HG02678 (cell line): ENCODE data around the gene PPFIA3.

Experiments used
- ATAC-seq: cut with Tn5 transposase; IDR thresholded peaks from one replicate; pipeline ENCODE4 v1.9.1; 2021; ENCODE audit warnings: mild to moderate bottlenecking, moderate library complexity; ENCODE audit not compliant: unreplicated experiment

Gene PPFIA3

GRCh38 chr19:49148784-49149651 is 29.7 kb downstream of the PPFIA3 start:
- ATAC-seq = no peak

GRCh38 chr19:49149652-49150105 is 30.3 kb downstream of the PPFIA3 start:
- no peak for ATAC-seq

GRCh38 chr19:49150106-49150943 is 31.0 kb downstream of the PPFIA3 start:
- ATAC-seq = no peak

- ATAC-seq = no peak
Observed at GRCh38 chr19:49150944-49151243, 31.6 kb downstream of the PPFIA3 start.

GRCh38 chr19:49151267-49152118 is 32.1 kb downstream of the PPFIA3 start:
- no peak for ATAC-seq

- ATAC-seq = no peak
Observed at GRCh38 chr19:49152119-49152550, 32.8 kb downstream of the PPFIA3 start.

GRCh38 chr19:49153167-49153809 is 33.9 kb downstream of the PPFIA3 start:
- no peak for ATAC-seq

- no peak for ATAC-seq
Observed at GRCh38 chr19:49154279-49154678, 34.9 kb downstream of the PPFIA3 start.

GRCh38 chr19:49155005-49155819 is 35.9 kb downstream of the PPFIA3 start, which contains the start of gene HRC:
Gene HRC, minus strand, starts transcription at chr19:49155396. Its CDS starts 159 bp downstream, at chr19:49155237.
- ATAC-seq = no peak

- no peak for ATAC-seq
Observed at GRCh38 chr19:49155820-49156346, 36.5 kb downstream of the PPFIA3 start.

GRCh38 chr19:49157445-49158224 is 38.3 kb downstream of the PPFIA3 start, which contains the start of gene TRPM4:
Gene TRPM4, plus strand, starts transcription at chr19:49157792. Its CDS starts 75 bp downstream, at chr19:49157867.
- ATAC-seq = no peak

GRCh38 chr19:49160450-49161189 is 41.3 kb downstream of the PPFIA3 start:
- ATAC-seq = no peak

GRCh38 chr19:49161987-49162386 is 42.6 kb downstream of the PPFIA3 start:
- no peak for ATAC-seq

- ATAC-seq = no peak
Observed at GRCh38 chr19:49165111-49165750, 45.9 kb downstream of the PPFIA3 start.

- ATAC-seq = no peak
Observed at GRCh38 chr19:49165865-49166301, 46.5 kb downstream of the PPFIA3 start.

- no peak for ATAC-seq
Observed at GRCh38 chr19:49167857-49168409, 48.6 kb downstream of the PPFIA3 start.

- ATAC-seq = no peak
Observed at GRCh38 chr19:49168421-49168820, 49.1 kb downstream of the PPFIA3 start.
